ENCODE results near the gene CYP46A1.

Gene CYP46A1

GRCh38 chr14:99707420-99707819, 23.3 kb downstream of the CYP46A1 start:
- Histone ChIP-seq H3K36me3 (ENCODE audit: control insufficient read depth, insufficient read depth, low read length) (no peaks in the 10 kb centered on the region), H3K4me3 (replicated peaks; ENCODE audit: low read depth, low read length) (no peak overlapping the region), H3K27me3 (replicated peaks; ENCODE audit: control insufficient read depth, insufficient read depth, low read length) (no peaks in the 10 kb centered on the region)
- TF ChIP-seq CTCF (IDR thresholded peaks at IDR 0.05; ENCODE audit: insufficient read depth, low read length, poor library complexity, severe bottlenecking): no peak
- no peak for DNase-seq (ENCODE audit: extremely low read depth, insufficient read length)

DNA sequence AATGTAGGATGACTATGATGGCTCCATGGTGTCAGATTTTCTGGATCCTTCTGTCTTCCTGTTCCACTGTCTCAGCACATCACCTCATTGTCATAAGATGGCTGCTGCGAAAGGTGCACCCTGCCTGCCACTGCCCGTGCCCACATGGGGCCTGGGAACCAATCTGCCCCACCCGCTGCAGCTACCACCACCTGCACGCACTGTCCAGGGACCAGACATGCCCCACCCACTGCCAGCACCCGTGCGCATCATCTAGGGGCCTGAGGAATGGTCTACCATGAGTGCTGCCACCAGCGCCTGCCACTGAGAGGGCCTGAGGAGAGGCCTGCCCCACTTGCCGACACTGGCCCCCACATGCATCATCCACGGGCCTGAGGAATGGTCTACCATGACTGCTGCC, 23.8 kb downstream of the CYP46A1 start:
- H3K4me3 ChIP-seq (replicated peaks; ENCODE audit: low read depth, low read length): no peak overlapping the region
- no peak for DNase-seq (ENCODE audit: extremely low read depth, insufficient read length)
- H3K27me3 ChIP-seq (replicated peaks; ENCODE audit: control insufficient read depth, insufficient read depth, low read length): no peaks in the 10 kb centered on the region
- H3K36me3 ChIP-seq (ENCODE audit: control insufficient read depth, insufficient read depth, low read length): no peaks in the 10 kb centered on the region
- TF ChIP-seq CTCF (IDR thresholded peaks at IDR 0.05; ENCODE audit: insufficient read depth, low read length, poor library complexity, severe bottlenecking): no peak

GRCh38 chr14:99708449-99708848, 24.4 kb downstream of the CYP46A1 start:
- no peak for DNase-seq (ENCODE audit: extremely low read depth, insufficient read length)
- TF ChIP-seq CTCF (IDR thresholded peaks at IDR 0.05; ENCODE audit: insufficient read depth, low read length, poor library complexity, severe bottlenecking): no peak
- Histone ChIP-seq H3K27me3 (replicated peaks; ENCODE audit: control insufficient read depth, insufficient read depth, low read length) (no peaks in the 10 kb centered on the region), H3K36me3 (ENCODE audit: control insufficient read depth, insufficient read depth, low read length) (no peaks in the 10 kb centered on the region), H3K4me3 (replicated peaks; ENCODE audit: low read depth, low read length) (no peak overlapping the region)

- no peak for DNase-seq (ENCODE audit: extremely low read depth, insufficient read length)
These were observed 29.9 kb downstream of the CYP46A1 start for GRCh38 chr14:99713972-99714371.

DNA sequence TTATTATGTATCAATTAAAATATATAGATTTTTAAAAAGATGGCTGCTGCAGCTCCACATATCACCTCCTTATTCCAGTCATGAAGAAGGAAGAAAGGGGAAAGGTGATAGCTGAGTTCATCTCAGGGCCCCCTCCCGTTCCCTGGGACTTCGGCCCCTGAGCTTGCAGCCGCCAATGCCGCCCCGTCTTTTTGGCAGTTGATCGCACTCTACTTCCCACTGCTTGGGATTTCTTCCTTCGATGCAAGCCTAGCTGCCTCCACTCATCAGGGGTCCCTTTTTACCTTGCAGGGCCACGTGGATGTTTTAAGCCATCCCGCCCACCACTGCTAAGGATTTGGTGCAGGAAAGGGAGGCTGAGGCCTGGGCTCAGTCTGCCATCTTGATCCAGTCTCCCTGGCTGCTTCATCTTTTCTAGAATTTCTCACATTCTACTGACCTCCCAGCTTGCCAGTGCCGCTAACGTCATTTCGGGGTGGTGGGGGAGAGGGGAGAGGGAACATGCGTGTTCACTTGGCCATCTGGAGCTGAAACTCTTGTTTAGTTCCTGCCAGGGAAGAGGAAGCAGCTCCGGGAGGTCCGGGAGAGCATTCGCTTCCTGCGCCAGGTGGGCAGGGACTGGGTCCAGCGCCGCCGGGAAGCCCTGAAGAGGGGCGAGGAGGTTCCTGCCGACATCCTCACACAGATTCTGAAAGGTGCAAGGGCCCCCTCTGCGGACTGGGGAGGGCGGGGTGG, 31.3 kb downstream of the CYP46A1 start:
- Histone ChIP-seq H3K4me3 (replicated peaks; ENCODE audit: low read depth, low read length) (no peak overlapping the region), H3K27me3 (replicated peaks; ENCODE audit: control insufficient read depth, insufficient read depth, low read length) (no peaks in the 10 kb centered on the region; the same call in 1 of the 2 replicates), H3K36me3 (ENCODE audit: control insufficient read depth, insufficient read depth, low read length) (no peaks in the 10 kb centered on the region)
- no peak for DNase-seq (ENCODE audit: extremely low read depth, insufficient read length)
- TF ChIP-seq CTCF (IDR thresholded peaks at IDR 0.05; ENCODE audit: insufficient read depth, low read length, poor library complexity, severe bottlenecking): no peak

More at GRCh38 chr14:99713972-99714371, 29.9 kb downstream of the CYP46A1 start:
- TF ChIP-seq CTCF (IDR thresholded peaks at IDR 0.05; ENCODE audit: insufficient read depth, low read length, poor library complexity, severe bottlenecking): no peak
- Histone ChIP-seq H3K4me3 (replicated peaks; ENCODE audit: low read depth, low read length) (no peak overlapping the region), H3K27me3 (replicated peaks; ENCODE audit: control insufficient read depth, insufficient read depth, low read length) (no peaks in the 10 kb centered on the region; the same call in 1 of the 2 replicates), H3K36me3 (ENCODE audit: control insufficient read depth, insufficient read depth, low read length) (no peaks in the 10 kb centered on the region)

Measured in GM06990 (cell line).